ENCODE results near the gene ADAMTSL3. TPM values are rescaled to one million over a fixed set of nuclear protein-coding genes. Genes with fewer than 3 reads are reported as not detected.
"Not testable (repeated sequence)": the region's sequence is repeated elsewhere in the genome, so short reads cannot be mapped to it uniquely, and the experiment has no call there.

ADAMTSL3 gene
- total RNA-seq, 1 experiment from 2014 or later, result 0.23 TPM

GRCh38 chr15:83753872-83754493, 100.1 kb downstream of the ADAMTSL3 start:
- no peak for DNase-seq
- H3K36me3 ChIP-seq, result no peaks in the 10 kb centered on the region
- H3K9me3 ChIP-seq, result no peaks in the 10 kb centered on the region
- H3K4me3 ChIP-seq, result no peak overlapping the region
- no peaks in the 10 kb centered on the region for H3K27me3 ChIP-seq

DNA sequence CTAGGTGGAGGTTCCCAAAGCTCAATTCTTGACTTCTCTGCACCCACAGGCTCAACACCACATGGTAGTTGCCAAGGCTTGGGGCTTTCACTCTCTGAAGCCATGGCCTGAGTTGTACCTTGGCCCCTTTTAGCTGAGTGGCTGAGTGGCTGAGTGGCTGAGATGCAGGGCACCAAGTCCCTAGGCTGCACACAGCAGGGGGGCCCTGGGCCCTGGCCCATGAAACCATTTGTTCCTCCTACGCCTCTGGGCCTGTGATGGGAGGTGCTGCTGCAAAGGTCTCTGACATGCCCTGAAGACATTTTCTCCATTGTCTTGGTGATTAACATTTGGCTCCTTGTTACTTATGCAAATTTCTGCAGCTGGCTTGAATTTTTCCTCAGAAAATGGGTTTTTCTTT, 103.4 kb downstream of the ADAMTSL3 start:
- not testable (repeated sequence) for H3K27me3 ChIP-seq, DNase-seq, H3K36me3 ChIP-seq, H3K9me3 ChIP-seq, H3K4me3 ChIP-seq

DNA sequence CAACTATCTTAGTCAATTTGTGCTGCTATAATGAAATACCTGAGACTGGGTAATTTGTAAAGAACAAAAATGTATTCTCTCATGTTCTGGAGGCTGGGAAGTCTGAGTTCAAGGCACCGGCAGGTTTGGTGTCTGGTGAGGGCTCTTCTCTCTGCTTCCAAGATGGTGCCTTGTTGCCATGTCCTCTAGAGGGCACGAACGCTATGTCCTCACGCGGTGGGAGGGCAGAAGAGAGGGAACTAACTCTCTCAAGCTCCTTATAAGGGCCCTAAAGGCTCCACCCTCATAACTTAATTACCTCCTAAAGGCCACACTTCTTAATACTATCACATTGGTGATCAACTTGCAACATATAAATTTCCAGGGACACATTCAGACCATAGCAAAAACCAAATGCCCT, 108.4 kb downstream of the ADAMTSL3 start:
- no peaks in the 10 kb centered on the region for H3K27me3 ChIP-seq
- DNase-seq, result no peak
- H3K9me3 ChIP-seq, result no peaks in the 10 kb centered on the region
- H3K4me3 ChIP-seq, result no peak overlapping the region
- no peaks in the 10 kb centered on the region for H3K36me3 ChIP-seq

DNA sequence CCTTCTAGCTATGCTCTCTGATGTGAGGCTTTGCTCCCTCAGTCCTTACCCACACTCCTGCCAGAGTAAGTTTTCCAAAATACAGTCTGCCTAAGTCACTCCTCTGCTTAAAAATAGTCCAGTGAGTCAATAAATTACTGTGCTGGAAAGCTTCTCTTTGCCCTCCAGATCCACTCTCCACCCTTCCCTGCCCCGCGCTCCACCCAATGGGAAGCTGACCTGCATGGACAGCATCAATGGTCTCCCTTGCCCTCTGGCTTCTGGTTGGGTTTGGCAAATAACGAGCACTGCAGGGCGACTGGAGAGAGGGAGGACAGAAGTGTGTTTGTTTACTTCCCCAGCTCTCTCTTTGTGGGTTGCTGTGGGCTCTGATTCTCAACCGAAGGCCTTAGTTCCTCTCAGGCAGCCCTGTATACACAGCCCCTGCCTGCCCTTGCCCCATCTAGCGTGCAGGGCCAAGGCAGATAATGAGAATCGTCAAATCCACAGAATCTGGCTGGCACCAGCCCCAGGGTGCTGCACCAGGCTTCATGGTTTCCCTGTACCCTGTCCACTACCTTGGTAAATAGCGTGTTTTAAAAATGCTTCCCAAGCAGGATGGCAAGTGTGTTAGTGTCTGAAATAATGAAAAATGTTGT, 110.4 kb downstream of the ADAMTSL3 start:
- Histone ChIP-seq H3K4me3 (no peak overlapping the region), H3K9me3 (no peaks in the 10 kb centered on the region), H3K27me3 (no peaks in the 10 kb centered on the region), H3K36me3 (no peaks in the 10 kb centered on the region)
- DNase-seq, result peak; percentile 50

- H3K9me3 ChIP-seq, result no peaks in the 10 kb centered on the region
- no peaks in the 10 kb centered on the region for H3K27me3 ChIP-seq
- no peak overlapping the region for H3K4me3 ChIP-seq
- no peaks in the 10 kb centered on the region for H3K36me3 ChIP-seq
- DNase-seq, result no peak
These were observed 112.4 kb downstream of the ADAMTSL3 start for GRCh38 chr15:83766339-83766738.

GRCh38 chr15:83767741-83768140, 113.8 kb downstream of the ADAMTSL3 start:
- DNase-seq, result no peak
- Histone ChIP-seq H3K4me3 (no peak overlapping the region), H3K36me3 (no peaks in the 10 kb centered on the region), H3K27me3 (no peaks in the 10 kb centered on the region), H3K9me3 (no peaks in the 10 kb centered on the region)

DNA sequence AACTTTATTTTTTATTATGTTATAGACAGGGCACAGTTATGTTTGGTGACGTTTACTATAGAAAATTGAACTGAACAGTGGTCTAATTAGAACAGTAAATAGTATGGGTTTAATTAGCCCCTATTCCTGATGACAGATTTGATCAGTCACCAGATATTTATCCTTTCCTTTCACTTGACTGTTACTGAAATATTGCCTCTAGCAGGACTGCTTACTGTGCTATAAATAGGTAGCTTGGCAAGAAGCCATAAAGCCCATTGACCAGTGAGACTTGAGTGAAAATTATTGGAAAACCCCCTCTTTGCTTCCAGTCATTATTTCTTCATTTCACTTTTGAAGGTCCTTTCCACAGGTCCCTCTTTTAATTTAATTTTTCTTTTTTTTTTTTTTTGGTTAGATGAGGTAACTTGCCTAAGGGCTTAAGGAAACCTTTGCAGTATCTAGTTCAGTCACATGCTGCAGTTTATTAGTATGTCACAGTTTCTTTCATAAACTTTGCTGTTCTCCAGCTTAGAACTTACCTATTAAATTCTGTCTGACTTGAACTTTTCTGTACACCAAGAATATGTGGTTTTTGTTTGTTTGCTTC, 115.6 kb downstream of the ADAMTSL3 start:
- H3K36me3 ChIP-seq, result no peaks in the 10 kb centered on the region
- H3K9me3 ChIP-seq, result no peaks in the 10 kb centered on the region
- no peak for DNase-seq
- H3K27me3 ChIP-seq, result no peaks in the 10 kb centered on the region
- H3K4me3 ChIP-seq, result no peak overlapping the region

DNA sequence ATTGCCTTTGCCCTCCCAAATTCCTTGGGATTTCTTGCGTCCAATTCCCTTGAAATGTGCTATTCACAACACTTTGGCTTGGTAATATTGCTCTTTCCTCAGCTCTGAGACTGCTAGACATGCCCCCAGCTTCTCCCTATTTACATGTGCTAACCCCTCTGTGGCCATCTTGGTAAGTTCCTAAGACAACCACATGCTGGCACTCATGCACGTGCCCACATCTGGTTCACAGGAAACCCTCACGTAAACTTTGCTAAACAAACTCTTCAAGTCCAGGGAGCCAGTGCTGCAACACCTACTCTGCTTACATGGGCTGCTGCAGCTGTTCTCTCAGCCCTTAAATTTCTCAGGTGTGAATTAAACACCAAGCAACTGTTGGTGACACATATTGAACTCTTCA, 121.8 kb downstream of the ADAMTSL3 start:
- no peak overlapping the region for H3K4me3 ChIP-seq
- no peaks in the 10 kb centered on the region for H3K36me3 ChIP-seq
- H3K9me3 ChIP-seq, result peaks cover 9% of the 10 kb centered on the region
- no peak for DNase-seq
- no peaks in the 10 kb centered on the region for H3K27me3 ChIP-seq

DNA sequence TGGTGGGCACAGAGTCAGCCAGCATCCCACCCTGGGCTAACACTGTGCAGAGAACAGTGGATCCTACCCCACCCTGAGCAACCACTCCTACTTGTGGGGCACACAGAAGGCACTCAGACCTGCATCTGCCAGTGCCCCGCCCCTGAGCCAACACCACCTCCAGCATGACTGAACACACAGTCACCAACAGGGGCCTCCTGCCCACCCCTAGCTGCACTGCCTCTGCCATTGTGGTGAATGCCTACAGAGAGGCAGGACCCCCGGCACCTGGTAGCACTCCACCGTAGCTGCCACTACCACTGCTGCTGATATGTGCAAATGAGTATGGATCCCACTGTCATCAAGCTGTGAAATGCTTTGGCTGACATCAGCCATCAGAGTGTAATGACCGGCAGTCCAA, 123.1 kb downstream of the ADAMTSL3 start:
- Histone ChIP-seq H3K4me3 (no peak overlapping the region), H3K27me3 (no peaks in the 10 kb centered on the region), H3K9me3 (peaks cover 9% of the 10 kb centered on the region), H3K36me3 (no peaks in the 10 kb centered on the region)
- DNase-seq, result no peak

DNA sequence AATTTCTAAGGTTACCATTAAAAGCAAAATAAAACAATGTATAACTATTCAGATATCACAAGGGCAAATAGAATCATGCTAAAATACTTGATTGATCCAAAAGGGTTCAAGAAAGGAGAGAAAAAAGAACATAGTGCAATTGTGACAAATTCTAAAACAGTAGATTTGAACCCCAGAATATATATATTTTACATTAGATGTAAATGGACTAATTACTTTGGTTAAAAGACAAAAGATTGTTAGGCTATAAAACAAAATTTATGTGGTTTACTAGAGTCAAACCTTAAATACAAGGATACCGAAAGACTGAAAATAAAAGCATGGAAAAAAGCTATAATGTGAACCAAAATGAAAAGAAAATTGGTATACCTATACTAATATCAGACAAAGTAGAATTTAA, 129.3 kb downstream of the ADAMTSL3 start:
- H3K9me3 ChIP-seq, result peaks cover 10% of the 10 kb centered on the region
- H3K27me3 ChIP-seq, result no peaks in the 10 kb centered on the region
- no peak overlapping the region for H3K4me3 ChIP-seq
- no peak for DNase-seq
- H3K36me3 ChIP-seq, result no peaks in the 10 kb centered on the region

DNA sequence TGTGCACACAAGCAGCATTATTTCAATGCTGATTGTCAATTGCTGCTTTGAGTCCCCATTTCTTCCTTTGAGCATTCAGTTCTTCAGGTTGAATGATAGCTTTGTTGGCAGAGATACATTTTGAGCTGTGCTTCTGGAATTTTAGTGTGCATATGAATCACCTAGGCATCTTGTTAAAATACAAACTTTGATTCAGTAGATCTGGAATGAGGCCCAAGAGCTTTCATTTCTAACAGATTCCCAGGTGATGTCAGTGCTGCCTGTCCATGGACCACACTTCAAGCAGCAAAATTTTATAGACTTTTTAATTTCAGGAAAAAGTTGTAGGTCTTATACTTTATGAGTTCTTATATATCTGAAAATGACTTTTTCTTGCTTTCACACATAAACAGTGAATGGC, 131.1 kb downstream of the ADAMTSL3 start:
- peak; percentile 32 for DNase-seq
- no peaks in the 10 kb centered on the region for H3K36me3 ChIP-seq
- no peak overlapping the region for H3K4me3 ChIP-seq
- peaks cover 7% of the 10 kb centered on the region for H3K9me3 ChIP-seq
- no peaks in the 10 kb centered on the region for H3K27me3 ChIP-seq

- Histone ChIP-seq H3K9me3 (peaks cover 7% of the 10 kb centered on the region), H3K4me3 (no peak overlapping the region), H3K36me3 (no peaks in the 10 kb centered on the region; the same call in 1 of the 2 replicates), H3K27me3 (no peaks in the 10 kb centered on the region)
- DNase-seq, result no peak
These were observed 132.4 kb downstream of the ADAMTSL3 start for GRCh38 chr15:83786336-83786735.

GRCh38 chr15:83793069-83793468, 139.1 kb downstream of the ADAMTSL3 start:
- no peaks in the 10 kb centered on the region; the same call in 1 of the 2 replicates for H3K36me3 ChIP-seq
- no peaks in the 10 kb centered on the region for H3K27me3 ChIP-seq
- H3K9me3 ChIP-seq, result no peaks in the 10 kb centered on the region
- no peak overlapping the region for H3K4me3 ChIP-seq
- DNase-seq, result no peak

DNA sequence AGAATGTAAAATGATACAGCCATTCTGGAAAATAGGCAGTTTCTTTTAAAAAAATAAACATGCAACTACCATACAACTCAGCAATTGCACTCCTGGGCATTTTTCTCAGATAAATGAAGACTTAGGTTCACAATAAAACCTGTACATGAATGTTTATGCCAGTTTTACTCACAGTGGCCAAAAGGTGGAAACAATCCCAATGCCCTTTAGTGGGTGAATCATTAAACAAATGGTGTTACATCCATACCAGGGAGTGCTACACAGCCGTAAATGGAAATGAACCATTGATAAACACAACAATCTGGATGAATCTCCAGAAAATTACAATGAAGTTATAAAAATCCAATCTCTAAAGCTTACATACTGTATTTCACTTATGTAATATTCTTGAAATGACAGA, 140.3 kb downstream of the ADAMTSL3 start:
- no peak for DNase-seq
- H3K9me3 ChIP-seq, result no peaks in the 10 kb centered on the region
- H3K4me3 ChIP-seq, result no peak overlapping the region
- no peaks in the 10 kb centered on the region; the same call in 1 of the 2 replicates for H3K36me3 ChIP-seq
- H3K27me3 ChIP-seq, result no peaks in the 10 kb centered on the region

DNA sequence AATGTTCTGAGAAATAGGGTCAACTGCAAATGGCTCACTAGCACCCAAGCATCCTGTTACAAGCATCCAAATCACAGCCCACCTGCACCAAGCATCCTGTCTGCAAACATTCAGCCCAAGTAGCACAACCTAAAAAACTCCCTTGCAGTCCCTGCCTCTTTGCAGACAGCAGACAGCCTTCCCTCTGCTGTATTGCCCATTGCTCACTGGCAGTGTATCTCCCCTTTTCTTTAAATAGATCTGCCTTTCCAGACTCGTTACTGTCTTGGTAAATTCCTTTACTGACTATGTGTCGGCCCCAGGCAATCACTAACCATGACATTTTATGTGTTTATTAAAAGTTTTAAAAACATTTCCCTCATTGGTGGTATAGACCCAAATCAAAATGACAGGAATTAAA, 155.4 kb downstream of the ADAMTSL3 start:
- Histone ChIP-seq H3K36me3 (no peaks in the 10 kb centered on the region), H3K4me3 (no peak overlapping the region), H3K9me3 (no peaks in the 10 kb centered on the region), H3K27me3 (no peaks in the 10 kb centered on the region)
- no peak for DNase-seq

GRCh38 chr15:83810110-83810509, 156.2 kb downstream of the ADAMTSL3 start:
- no peaks in the 10 kb centered on the region for H3K9me3 ChIP-seq
- no peak for DNase-seq
- H3K4me3 ChIP-seq, result no peak overlapping the region
- H3K36me3 ChIP-seq, result no peaks in the 10 kb centered on the region
- no peaks in the 10 kb centered on the region for H3K27me3 ChIP-seq

- H3K4me3 ChIP-seq, result no peak overlapping the region
- H3K9me3 ChIP-seq, result no peaks in the 10 kb centered on the region
- no peak for DNase-seq
- H3K27me3 ChIP-seq, result no peaks in the 10 kb centered on the region
- no peaks in the 10 kb centered on the region for H3K36me3 ChIP-seq
These were observed 159.8 kb downstream of the ADAMTSL3 start for GRCh38 chr15:83813682-83814081.

GRCh38 chr15:83815506-83815905, 161.6 kb downstream of the ADAMTSL3 start:
- H3K9me3 ChIP-seq, result no peaks in the 10 kb centered on the region
- H3K36me3 ChIP-seq, result no peaks in the 10 kb centered on the region
- DNase-seq, result no peak
- no peaks in the 10 kb centered on the region for H3K27me3 ChIP-seq
- H3K4me3 ChIP-seq, result no peak overlapping the region
